CD4-positive, alpha-beta T cell treated with Interleukin-10 for 1 hour (primary cell): Measurements from ENCODE around the gene NCKAP5.

Experiments used
- DNase-seq: peaks from one replicate; pipeline ENCODE4 v3.0.0-alpha.2; 2020

NCKAP5 gene

DNA sequence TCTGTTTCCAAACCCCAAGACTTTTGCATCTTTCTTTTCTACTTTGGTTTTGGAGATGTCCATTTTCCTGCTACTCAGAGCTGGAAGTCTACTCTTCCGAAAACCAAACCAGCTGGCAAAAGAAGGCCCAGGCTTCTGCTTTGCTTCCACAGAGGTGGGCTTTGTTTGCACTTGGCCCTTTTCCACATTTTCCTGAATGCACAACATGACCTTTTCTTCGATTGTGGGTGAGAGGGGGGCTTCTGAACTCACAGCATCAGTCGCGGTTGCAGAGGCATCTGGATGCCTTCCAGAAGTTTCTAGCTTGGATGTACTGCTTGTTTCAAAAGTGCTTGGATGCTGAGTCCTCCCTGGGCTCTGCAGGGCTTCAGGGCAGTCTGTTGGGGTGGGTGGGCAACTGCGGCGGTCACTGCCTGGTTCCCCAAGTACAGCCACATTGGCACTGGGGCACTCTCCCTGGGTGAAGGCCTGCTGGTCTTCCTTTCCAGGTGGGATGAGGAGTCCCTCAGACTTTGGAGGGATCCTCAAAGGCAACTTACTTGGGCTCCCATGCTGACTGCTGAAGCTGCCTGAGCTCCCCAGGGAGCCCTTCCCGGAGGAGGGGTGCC lies 786.0 kb downstream of the NCKAP5 start:
- DNase-seq = no peak

DNA sequence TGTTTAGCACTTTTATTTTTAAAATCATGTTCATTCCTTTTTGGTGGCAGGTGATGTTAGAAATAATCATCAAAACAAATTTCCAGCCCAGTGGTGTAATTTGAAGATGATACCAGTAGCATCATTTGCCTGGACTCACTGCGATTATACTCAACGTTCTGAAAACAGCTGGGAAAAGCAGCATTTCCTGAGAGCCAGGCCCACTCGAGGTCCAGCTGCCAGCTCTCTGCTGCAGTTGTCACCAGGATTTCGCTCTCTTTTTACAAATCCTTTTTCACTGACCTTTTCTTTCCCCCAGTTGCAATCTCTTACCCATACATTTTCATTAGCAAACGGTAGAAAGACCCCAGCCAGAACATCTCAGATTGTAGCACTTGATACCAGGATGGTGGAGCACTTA lies 787.6 kb downstream of the NCKAP5 start:
- no peak for DNase-seq

DNA sequence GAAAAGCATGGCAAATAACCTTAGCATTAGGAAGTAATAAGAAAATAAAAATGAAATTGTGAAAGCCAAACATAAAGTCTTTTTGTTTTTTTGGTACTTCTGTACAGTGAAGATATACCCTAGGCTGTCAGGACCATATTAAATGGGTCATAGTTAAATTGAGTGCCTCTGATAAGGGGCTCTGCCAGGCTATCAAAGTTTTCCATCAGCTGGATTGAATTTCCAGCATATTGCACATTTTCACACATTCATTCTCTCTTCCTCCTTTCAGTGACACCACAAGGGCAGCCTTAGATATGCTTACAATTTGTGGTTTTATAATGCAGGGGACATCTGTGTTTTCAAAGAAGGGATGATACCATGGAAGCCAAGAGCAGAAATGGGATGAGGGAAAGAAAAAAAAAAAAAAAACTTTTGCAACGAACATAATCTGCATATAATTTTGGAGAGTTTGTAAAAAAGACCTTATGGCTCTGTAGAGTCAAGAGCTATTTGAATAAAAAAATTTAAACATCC lies 789.0 kb downstream of the NCKAP5 start:
- DNase-seq = no peak

DNA sequence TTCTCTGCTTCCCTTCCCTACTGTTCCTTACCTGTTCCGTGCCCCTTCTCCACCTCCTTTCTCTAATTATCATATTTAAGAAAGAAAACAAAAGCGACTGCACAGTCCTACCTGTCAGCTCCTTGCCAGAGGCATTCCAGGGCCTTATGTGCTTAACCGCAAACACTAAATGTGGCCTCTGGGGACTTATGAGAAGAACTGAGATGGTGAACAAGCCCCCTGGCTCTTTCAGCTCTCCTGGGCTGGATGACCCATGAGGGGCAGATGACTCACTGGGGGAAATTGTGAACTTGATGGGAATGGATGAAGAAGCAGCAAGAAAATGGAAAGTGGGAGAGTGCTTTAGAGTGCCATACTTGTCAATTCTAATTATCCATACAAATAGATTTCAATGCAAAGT lies 792.0 kb downstream of the NCKAP5 start:
- no peak for DNase-seq

DNA sequence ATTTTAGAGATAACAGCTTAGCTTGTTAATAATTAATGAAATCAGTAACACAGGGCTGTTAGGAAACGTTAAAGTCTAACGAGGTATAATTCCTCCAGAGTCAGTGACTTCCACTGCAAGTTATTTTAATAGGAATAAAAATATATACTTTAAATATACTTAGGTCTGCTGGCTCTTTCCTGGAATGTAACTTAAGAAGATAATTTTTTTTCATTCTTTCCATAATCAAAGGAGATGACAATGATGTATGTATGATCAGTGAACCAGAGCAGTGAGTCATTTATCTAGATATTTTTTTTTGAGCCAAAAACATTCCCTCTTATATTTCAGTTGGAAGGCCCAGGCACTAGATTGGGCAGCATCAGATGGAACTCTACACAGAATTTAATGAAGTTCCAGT lies 794.1 kb downstream of the NCKAP5 start:
- DNase-seq = no peak

DNA sequence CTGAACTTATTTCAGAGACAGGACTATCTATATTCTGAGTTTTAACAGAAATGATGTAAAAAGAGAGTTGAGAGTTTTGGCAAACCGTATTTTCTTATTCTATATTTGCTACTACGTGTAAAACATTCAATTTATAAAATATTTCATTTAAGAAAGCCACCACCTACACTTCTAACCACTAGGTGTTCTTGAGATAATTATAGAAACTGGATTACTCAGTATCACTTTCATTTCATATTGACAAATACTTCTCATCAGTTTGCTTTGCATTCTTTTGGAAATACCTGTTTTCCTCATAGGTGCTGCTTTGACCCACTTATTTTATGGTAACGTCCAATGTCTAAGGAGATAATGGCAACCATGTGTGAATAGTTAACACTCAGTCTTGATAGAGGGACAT lies 794.9 kb downstream of the NCKAP5 start:
- no peak for DNase-seq

DNA sequence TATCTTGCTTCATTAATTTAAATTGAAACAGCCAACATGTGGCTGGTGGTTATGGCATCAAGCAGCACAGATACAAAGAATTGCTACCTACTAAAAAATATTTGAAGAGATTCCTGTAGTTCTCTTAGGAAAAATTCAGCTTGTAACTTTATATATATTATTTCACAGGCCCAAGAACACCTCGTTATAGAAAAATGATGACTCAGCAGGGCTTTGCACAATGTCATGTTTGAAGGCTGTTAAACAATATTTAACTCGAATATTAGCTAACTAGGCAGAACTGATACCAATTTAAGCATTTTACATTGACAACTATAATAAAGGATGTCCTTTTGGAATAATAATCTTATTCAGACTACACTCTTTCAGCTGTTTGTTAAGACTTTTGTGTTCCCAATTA lies 795.9 kb downstream of the NCKAP5 start:
- no peak for DNase-seq

DNA sequence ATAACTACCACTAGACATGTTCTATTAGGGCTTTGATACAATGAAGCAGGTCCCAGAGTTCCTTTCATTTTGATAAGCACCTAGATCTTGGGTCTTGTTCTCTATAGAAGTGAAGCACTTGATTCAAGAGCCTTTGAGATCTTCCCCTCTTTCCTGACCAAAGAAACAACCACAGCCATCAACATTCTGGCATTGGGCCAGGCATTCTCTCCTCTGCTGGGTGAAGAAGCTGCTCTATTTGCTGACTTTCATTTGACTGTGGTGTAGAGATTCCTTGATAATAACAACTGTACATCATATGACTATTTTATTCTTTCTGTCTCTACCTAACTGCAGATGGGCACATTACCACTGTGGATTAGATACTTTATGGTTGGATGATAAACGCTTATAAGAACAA lies 801.7 kb downstream of the NCKAP5 start:
- DNase-seq = no peak

DNA sequence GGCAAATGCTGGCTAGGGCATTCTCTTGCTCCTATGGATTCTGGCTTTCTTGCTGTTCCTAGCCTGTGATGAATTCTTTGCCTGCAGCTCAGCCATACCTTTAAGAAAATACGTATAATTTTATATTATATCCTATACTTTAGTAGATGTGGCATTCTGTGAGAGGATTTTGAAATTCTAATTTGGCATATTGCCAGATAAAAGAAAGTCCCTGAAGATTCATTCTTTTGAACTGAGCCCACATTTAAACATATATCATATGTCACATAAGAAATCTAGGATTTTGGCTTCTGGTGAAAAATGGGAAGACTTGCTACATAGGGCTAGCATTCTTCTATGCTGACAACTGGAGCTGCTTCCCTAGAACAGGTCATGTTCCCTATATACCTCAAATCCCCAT lies 806.8 kb downstream of the NCKAP5 start:
- DNase-seq = no peak

DNA sequence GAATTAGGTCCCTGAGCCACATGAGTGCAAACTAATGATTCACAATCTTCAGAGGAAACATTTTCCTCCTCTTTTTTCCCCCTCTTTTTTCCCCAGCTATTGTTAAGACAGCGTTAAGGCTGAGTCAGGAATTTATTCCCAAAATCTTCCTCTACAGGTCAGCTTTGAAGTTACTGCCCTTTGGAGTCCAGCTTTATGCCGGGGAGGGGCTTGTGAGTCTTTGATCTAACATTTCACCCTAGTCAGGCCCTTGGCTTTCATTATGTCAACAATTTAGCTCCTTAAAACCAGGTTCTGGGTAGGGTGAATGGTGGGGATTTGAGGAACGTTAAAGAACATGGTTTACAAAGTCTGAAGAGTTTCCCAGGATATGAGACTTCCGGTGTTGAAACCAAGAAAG lies 807.3 kb downstream of the NCKAP5 start:
- no peak for DNase-seq

DNA sequence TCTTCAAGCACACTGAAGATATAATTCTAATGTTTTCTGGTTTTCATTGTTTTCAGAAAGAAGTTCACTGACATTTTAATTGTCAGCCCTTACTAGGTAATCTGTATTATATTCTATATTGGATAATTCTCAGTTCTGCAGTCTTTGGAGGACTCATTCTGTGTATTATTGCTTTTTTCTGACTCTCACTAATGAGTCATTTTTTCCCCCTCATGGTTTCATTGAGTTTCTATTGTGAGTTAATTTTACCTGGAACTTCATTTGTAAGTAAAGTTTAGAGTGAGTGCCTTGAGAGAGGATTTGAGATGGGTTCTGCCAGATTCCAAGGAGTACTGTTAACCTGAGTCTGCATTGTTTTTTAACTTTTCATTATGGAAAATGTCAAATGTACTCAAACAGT lies 807.9 kb downstream of the NCKAP5 start:
- no peak for DNase-seq

DNA sequence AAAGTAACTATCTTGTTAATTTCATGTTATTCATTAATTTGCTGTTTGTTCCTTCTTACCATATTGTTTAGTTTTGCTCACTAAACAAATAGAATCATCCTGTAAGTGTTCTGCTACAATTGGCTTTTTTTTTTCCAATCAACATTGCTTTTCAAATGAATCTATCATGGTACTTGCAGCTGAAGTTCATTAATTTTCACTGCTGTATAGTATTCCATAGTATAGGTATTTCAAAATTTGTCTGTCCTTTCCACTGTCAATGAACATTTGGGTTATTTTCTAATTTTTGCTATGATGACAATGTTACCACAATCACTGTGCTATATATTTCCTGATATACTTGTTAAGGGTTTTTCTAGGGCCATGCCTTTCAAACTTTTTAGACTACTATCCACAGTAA lies 809.3 kb downstream of the NCKAP5 start:
- no peak for DNase-seq

DNA sequence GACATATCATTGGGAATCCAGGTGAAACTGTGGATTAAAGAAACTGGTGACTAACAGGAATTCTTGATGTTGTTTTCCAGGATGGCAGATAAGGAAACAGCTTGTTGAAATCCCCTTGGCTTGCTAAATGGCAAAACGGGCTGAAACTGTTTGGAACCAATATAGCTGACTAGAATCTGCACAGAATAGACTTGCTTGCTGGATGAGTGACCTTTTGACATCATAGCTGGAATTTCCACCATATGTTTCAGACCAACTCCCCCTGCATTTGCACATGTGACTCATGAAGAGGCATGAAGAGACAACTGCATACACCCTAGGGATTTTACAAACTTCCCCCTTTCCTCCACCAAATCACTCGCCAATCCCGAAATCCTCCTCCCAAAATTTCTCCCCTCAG lies 810.6 kb downstream of the NCKAP5 start:
- no peak for DNase-seq

DNA sequence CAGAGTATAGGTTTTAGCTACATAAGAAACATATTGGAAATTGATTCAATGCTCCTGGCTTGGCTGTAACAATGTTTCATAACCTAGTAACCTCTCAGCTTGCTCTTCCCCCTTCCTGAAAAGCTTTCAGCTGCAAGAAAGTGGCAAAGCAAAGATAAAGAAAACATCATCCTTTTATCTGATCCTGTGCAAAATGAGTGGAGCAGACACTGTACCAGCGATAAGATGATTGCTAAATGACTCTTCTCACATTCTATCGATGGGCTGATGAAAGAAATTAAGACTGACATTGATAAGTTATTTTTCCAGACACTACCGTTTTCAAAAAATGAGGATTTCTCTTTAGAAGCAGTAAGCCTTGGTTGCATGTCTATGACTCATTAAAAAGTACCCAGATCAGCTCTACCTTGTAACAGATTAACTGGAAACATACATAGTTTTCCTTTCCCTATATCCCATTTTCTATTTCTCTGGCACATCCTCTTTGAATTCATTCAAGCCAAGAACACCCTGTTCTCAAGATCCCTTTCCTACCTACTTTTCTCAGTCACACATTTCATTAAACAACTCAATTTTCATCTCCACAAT lies 811.2 kb downstream of the NCKAP5 start:
- DNase-seq = no peak

DNA sequence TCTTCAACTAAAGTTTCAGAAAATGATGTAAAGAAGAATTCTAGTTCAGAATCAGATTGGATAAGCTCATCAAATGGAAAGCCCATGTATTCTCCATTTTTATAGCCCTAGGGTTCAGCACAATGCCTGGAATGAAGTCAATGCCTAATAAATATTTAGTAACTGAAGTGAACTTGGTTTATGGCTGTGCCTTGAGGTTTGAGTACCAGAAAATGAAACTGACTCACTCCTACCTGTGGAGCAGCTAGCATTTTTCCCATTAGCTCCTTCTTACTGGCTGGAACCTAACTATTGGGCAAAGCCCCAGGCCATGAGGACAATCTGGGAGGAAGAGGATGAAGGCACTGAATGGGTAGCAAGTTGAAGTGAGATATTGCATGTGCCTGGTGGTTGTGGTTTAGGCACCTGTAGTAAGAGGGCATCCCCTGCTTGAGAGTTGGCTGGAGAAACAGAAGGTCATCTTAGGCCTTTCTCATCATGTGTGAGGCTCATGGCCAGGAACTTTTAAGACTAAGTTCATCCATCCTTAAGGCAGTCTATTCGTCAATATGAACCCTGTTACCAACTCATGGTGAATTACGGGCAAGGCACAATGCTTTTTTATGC lies 813.3 kb downstream of the NCKAP5 start:
- DNase-seq = no peak

DNA sequence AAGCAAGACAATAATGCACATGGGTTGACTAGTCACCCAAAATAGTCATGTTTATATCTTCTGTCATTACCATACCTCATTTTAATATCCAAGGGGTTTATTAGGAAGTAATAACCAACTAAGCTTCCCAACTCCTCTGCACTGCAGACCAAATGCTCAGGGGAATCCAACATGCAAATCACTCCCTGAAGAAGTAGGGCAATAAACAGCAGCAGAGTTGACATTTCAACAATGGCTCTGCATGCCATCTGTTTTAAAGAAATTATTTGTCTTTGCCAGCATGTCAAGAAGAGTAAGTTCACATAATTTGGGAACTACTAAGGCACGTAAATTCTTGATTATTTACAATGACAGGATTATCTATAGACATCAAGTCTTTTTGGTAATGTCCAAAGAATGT lies 813.9 kb downstream of the NCKAP5 start:
- no peak for DNase-seq

DNA sequence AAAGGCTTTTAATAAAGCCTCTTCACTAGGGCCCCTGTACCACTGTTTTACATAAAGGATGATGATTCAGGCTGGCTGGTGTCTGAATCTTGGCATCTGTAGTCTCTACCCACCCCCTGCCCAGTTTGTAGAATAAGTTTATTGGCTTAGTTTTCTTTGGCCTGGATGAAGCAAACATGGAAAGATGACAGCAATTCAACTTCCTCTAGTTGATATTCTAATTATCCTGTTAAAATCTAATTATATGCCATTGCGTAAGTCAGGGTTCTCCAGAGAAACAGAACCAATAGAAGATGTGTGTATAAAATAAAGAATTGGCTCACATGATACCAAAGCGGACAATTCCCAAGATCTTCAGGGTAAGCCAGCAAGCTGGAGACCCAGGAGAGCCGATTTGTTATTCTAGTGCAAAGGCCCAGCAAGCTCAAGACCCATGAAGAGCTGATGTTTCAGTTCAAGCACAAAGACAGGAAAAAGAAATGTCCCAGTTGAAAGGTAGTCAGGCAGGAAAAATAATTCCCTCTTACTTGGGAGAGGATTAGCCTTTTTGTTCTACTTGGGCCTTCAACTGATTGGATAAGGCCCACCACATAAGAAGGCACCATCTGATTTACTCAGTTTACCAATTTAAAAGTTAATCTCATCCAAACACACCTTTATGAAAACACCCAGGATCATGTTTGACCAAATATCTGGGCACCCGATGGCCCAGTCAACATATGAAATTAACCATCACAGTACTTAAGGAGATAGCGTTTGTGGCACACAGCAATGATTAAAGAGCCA lies 815.6 kb downstream of the NCKAP5 start:
- no peak for DNase-seq

DNA sequence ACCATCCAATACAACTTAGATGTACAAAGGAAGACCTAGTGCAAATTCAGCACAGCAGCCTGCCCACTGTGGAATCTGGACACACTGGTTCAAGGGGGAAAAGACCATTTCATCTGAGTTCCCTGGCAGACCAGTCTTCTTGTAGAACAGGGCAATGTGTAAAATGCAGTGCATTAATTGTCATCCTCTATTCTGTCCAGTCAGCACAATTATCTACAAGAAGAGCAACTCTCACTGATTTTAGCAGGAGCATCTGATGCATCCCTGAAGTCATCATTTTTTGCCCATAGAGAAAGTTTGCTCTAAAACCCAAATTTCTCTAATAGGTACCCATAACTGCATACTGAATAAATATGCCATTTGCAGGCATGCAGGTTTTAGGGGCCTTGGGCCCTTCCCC lies 816.4 kb downstream of the NCKAP5 start:
- DNase-seq = no peak

DNA sequence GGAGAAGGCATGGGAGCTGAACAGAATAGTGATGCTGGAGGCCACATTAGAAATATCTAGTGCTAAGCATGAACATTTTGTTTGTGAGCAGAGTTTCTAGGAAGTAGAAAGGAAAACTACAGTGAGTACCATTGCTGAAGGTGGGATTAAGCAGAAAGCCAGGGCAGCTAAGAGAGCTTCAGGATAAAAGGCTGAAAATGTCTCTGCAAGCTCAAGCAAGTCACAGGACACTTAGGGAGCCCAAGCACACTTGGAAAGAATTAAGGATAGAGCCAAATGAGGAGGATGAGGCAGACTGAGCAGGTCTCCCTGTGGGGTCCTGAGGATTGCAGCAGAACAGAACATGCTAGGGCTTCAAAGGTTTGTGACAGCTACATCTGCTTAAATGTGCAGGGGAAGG lies 817.7 kb downstream of the NCKAP5 start:
- DNase-seq = no peak

DNA sequence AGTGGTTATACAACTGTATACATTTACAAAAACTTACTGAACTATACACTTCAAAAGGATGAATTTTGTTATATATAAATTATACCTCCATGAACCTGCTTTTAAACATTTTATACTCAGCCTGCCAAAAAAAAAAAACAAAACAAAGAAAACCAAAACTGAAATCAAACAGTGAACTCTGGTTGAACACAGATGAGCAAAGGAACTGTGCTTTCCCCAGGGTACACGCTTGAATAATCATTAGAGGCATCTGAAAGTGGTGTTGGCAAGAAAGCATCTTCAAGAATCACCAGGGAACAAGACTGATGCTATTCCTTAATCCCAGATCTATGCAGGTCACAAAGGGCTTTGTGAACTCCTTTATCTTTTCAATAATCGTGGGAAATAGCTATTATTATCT lies 821.2 kb downstream of the NCKAP5 start:
- no peak for DNase-seq

DNA sequence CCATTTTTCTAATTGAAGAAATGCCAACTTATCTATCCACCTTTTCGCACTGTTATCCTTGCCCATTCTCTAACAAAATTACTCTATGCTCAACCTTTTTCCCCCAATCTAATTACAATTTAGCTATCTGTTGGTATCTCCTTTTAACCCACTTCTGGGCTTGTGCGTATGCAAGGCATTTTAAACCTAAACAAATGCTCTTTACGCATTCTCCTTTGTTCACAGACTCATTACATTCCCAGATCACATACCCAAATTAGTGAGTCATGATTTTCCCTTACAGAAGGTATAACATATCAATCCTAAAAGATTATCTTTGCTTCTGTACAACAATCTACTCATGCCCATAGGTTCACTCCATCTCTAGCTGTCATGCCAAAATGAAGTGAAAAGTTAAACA lies 826.5 kb downstream of the NCKAP5 start:
- no peak for DNase-seq

DNA sequence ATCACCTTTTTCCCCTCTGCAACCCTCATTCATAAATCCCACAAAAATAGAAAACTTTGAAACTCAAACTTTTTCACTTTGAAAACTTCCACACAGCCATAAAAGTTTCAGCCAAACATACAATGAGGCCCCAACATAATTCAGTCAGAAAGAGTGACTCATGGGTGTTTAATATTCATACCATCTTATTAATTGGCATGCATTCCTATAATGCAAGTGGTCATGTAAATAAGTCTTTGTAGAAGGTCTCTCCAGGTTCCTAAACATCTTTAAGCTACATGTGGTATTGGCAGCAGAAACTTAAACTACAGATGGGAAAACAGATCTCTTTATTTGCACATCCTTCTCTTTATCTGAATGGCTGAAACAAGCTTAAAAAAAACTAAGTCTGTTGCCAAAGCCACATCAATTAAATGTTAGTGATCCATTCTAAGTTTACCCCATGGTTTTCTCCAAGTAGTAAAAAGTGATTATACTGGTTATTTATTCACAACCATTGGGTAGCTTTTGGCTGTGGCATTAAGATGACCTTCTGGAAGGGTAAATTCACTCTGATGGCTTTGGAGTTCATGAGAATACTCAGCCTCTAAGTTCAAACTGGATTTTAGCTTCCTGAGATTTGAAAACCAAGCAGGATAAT lies 828.1 kb downstream of the NCKAP5 start:
- no peak for DNase-seq

DNA sequence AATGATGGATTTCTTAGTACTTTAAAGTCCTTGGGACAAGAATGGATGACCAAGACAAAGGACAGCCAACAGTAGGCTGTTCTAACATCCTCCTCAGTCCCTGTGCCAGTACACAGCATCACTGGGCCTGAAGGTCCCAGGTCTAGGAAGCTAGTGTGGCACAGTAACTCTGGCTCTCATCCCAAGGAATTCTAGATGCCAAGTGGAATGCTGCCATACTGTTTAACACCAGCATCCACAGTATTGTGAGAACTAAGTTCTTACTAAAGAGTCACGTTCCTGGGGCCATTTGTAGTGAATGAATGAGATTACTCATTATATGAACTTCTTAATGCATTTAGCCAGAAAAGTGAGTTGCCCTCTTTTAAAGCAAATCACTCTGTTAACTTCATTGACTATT lies 830.0 kb downstream of the NCKAP5 start:
- DNase-seq = no peak

DNA sequence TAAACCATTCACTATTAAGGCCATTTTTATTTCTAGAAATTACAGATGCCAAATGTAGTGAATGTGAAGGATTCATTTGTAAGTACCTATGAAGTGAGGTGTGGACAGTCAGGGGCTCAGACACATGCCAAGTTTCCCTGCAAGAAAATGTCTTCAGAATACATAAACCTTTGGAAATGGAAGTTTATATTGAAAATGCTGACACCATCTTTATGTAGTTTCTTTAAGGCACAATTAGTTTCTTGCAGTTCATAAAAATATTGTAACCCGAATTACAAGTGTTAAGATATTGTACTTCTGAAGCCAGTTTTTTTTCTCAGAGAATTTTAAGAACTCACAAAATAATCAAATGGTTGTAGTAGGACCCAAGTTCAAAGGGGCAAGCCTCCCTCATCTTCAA lies 832.2 kb downstream of the NCKAP5 start:
- no peak for DNase-seq
